HFFc6 (cell line): Measurements from ENCODE around the gene TOPORS. TPM values are rescaled to one million over a fixed set of nuclear protein-coding genes. Genes with fewer than 3 reads are reported as not detected.

ENCODE experiments used
- DNase-seq: peaks from one replicate; pipeline ENCODE4 v3.0.0-alpha.2; 2018
- H3K27ac Mint-ChIP-seq: 2 replicates; pipeline ENCODE4 v1.8.0; 2020; ENCODE audit warnings: mild to moderate bottlenecking, mixed read lengths
- H3K27me3 Mint-ChIP-seq: 2 replicates; pipeline ENCODE4 v1.8.0; 2021; ENCODE audit warnings: mild to moderate bottlenecking, moderate library complexity, mixed read lengths; ENCODE audit not compliant: insufficient read depth
- H3K36me3 Mint-ChIP-seq: 2 replicates; pipeline ENCODE4 v1.8.0; 2021; ENCODE audit warnings: low read depth, mixed read lengths
- H3K4me1 Mint-ChIP-seq: 2 replicates; pipeline ENCODE4 v1.8.0; 2020; ENCODE audit warnings: low read depth, mixed read lengths
- H3K4me3 Mint-ChIP-seq: 2 replicates; pipeline ENCODE4 v1.8.0; 2020; ENCODE audit warnings: mild to moderate bottlenecking, moderate library complexity, mixed read lengths
- H3K9me3 Mint-ChIP-seq: 2 replicates; pipeline ENCODE4 v1.8.0; 2020; ENCODE audit warnings: mild to moderate bottlenecking, mixed read lengths
- CTCF ChIP-seq: fragments of 200-600 bp; sonication (generic); IDR thresholded peaks from 2 replicates; pipeline ENCODE4 v1.5.0; 2021; ENCODE audit warnings: antibody characterized with exemption, mild to moderate bottlenecking
- total RNA-seq, 6 experiments: library from RNA; stranded (reverse); fragmentation: NEBNext Ultra II Directional; extraction: Animal tissue kit (Norgen Biotek cat#: 25700); gene quantifications; 2 replicates in 1 of 6; 3 replicates in 5 of 6; pipeline ENCODE4 v1.2.3, GENCODE V29; 2021

The TOPORS gene
- total RNA-seq, 6 experiments from 2014 or later = 14.8 to 17.4 (median 17.1) TPM

DNA sequence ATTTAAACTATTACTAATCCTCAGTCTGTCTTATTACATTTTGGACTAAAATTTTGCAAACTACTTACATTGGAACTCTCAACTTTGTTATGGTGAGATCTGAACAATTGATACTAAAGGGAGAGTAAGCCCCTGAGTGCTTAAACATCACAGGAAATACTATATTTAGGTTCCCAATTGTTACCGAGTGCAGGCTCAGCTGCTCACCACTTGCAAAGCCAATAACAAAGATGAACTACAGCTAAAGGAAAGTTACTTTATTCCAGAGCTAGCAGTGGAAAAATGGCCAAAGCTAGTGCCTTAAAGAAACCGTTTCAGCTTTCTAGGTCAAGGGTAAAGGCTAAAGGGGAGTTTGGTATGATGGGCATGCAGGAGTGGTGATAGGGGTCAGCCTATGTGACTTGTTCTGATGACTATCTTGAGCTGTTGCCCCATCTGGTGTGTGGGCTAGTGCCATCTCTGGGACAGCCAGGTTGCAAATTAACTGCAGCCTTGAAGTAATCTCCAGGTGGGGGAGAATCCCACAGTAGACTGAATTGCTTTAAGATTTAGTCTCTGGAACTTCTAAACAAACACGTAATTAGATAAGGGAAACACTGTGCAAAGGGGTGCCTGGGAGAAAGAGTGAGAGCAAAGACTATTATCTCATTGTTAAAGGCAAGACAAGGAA, 28.4 kb upstream of the TOPORS start:
- Mint-ChIP-seq H3K9me3 (no peaks in the 10 kb centered on the region), H3K4me1 (peaks cover 36% of the 10 kb centered on the region), H3K36me3 (no peaks in the 10 kb centered on the region), H3K4me3 (0 out of 2 replicates have a peak overlapping the region, but pooled peaks have one; percentile 16), H3K27me3 (peaks cover 9% of the 10 kb centered on the region), H3K27ac (no peak overlapping the region)
- no peak for DNase-seq
- no peak for TF ChIP-seq CTCF

GRCh38 chr9:32579706-32580331, 27.4 kb upstream of the TOPORS start:
- Mint-ChIP-seq H3K27ac (no peak overlapping the region), H3K36me3 (no peaks in the 10 kb centered on the region), H3K9me3 (no peaks in the 10 kb centered on the region), H3K27me3 (peaks cover 4% of the 10 kb centered on the region; the same call in 1 of the 2 replicates), H3K4me3 (peak overlapping the region; percentile 22; the same call in 1 of the 2 replicates), H3K4me1 (peaks cover 29% of the 10 kb centered on the region)
- TF ChIP-seq CTCF = peak; percentile 97
- DNase-seq = peak; percentile 40

DNA sequence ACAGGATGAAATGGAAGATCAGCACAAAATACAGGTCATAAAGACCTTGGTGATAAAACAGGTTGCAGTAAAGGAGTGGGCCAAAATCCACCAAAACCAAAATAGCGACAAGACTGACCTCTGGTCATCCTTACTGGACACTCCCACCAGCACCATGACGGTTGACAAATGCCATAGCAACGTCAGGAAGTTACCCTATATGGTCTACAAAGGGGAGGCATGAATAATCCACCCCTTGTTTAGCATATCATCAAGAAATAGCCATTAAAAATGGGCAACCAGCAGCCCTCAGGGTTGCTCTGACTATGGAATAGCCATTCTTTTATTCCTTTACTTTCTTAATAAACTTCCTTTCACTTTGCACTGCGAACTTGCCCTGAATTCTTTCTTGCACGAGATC, 26.6 kb upstream of the TOPORS start:
- H3K27me3 Mint-ChIP-seq = peaks cover 4% of the 10 kb centered on the region; the same call in 1 of the 2 replicates
- H3K4me1 Mint-ChIP-seq = peaks cover 26% of the 10 kb centered on the region
- H3K27ac Mint-ChIP-seq = no peak overlapping the region
- H3K36me3 Mint-ChIP-seq = no peaks in the 10 kb centered on the region
- peak overlapping the region; percentile 22; the same call in 1 of the 2 replicates for H3K4me3 Mint-ChIP-seq
- H3K9me3 Mint-ChIP-seq = no peaks in the 10 kb centered on the region
- DNase-seq = no peak
- TF ChIP-seq CTCF = no peak

GRCh38 chr9:32577316-32577715, 24.9 kb upstream of the TOPORS start:
- peaks cover 4% of the 10 kb centered on the region; the same call in 1 of the 2 replicates for H3K27me3 Mint-ChIP-seq
- no peaks in the 10 kb centered on the region for H3K9me3 Mint-ChIP-seq
- H3K27ac Mint-ChIP-seq = no peak overlapping the region

GRCh38 chr9:32574858-32575257, 22.5 kb upstream of the TOPORS start:
- Mint-ChIP-seq H3K36me3 (no peaks in the 10 kb centered on the region; the same call in 1 of the 2 replicates), H3K4me1 (peaks cover 33% of the 10 kb centered on the region), H3K4me3 (no peak overlapping the region), H3K27ac (no peak overlapping the region), H3K9me3 (no peaks in the 10 kb centered on the region), H3K27me3 (peaks cover 4% of the 10 kb centered on the region; the same call in 1 of the 2 replicates)
- peak; percentile 30 for TF ChIP-seq CTCF
- DNase-seq = no peak

More at GRCh38 chr9:32577316-32577715, 24.9 kb upstream of the TOPORS start:
- TF ChIP-seq CTCF = no peak
- peaks cover 37% of the 10 kb centered on the region for H3K4me1 Mint-ChIP-seq
- DNase-seq = no peak
- H3K4me3 Mint-ChIP-seq = no peak overlapping the region
- H3K36me3 Mint-ChIP-seq = no peaks in the 10 kb centered on the region; the same call in 1 of the 2 replicates
